ENCODE measurements around the gene PGA3.
"Not testable (repeated sequence)": the region's sequence is repeated elsewhere in the genome, so short reads cannot be mapped to it uniquely, and the experiment has no call there.

The PGA3 gene

DNA sequence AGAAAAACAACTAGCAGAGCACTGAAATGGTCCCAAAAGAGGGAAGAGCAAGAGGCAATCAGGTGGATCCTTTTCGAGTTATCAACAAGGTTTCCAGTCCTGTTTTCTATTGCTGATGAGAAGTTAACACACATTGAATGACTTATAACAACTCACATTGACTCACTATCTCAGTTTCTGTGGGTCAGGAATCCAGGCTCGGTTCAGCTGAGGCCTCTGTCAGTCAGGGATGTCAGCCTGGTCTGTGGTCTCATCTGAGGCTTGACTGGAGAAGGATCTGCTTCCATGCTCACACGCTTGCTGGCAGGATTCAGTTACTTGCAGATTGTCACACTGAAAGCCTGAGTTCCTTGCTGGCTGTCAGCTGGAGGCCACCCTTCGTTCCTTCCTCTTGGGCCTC is 15.0 kb downstream of the PGA3 start:
- not testable (repeated sequence) for H3K9ac ChIP-seq (ENCODE audit: insufficient read length); H3K9me3 ChIP-seq (ENCODE audit: low read depth, low read length); DNase-seq (ENCODE audit: low read depth, low spot score); H3K36me3 ChIP-seq (ENCODE audit: insufficient read depth, low read length); H3K27ac ChIP-seq; H3K4me3 ChIP-seq

DNA sequence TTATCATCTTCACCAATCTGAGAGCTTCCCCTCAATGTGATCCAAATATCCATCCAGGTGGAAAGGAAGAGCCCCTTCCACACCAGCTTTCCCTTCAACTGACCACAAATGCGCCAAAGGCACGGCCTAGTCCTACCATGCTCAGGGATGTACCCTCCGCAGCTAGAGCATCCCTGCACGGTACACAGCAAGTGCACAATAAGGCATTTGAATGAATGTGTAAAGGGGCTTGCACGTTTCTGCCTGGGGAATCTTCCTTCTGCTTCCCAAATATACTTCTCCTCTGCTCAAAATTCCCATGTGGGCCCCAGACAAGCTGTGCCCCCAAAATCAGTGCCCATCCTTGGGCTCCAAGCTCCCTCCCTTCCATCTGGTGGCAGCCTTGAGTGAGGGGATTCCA is 15.7 kb downstream of the PGA3 start:
- H3K9me3 ChIP-seq (ENCODE audit: low read depth, low read length); DNase-seq (ENCODE audit: low read depth, low spot score); H3K36me3 ChIP-seq (ENCODE audit: insufficient read depth, low read length); H3K4me3 ChIP-seq; H3K9ac ChIP-seq (ENCODE audit: insufficient read length); H3K27ac ChIP-seq: not testable (repeated sequence)

DNA sequence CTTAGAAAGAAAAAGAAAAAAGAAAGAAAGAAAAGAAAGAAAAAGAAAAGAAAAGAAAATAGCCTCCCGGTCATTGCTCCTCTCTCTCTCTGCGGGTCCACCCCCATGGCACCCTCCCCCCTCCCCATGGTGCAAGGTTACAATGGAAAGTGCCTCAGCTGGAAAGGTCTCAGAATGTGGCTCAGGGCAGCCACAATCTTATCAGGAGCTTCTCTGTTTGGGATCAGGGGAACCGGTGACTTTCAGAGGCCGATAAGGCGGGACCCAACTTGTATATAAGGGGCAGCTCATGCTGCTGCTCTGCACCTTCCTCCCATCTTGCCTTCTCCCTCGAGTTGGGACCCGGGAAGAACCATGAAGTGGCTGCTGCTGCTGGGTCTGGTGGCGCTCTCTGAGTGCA is 18.7 kb downstream of the PGA3 start, which contains the start of gene PGA4:
TSS of gene PGA4 (plus strand) at position 301 of the 400 bp plus-strand sequence. CDS start at position 355, 54 bp downstream.
- not testable (repeated sequence) for H3K9me3 ChIP-seq (ENCODE audit: low read depth, low read length); DNase-seq (ENCODE audit: low read depth, low spot score); H3K36me3 ChIP-seq (ENCODE audit: insufficient read depth, low read length); H3K9ac ChIP-seq (ENCODE audit: insufficient read length); H3K4me3 ChIP-seq; H3K27ac ChIP-seq

DNA sequence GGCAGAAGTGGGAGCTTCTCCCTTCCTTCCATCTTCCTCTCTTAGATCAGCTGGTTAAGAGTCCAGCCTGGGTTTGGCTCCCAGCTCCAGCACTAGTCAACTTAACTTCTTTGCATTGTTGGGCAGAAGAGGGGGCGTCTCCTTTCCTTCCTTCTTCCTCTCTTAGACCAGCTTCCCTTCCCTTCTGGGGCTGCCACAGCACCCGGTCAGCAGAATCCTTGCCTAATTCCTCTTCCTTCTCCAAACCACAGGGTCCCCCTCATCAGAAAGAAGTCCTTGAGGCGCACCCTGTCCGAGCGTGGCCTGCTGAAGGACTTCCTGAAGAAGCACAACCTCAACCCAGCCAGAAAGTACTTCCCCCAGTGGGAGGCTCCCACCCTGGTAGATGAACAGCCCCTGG is 19.4 kb downstream of the PGA3 start:
- not testable (repeated sequence) for H3K36me3 ChIP-seq (ENCODE audit: insufficient read depth, low read length); H3K9ac ChIP-seq (ENCODE audit: insufficient read length); H3K27ac ChIP-seq; DNase-seq (ENCODE audit: low read depth, low spot score); H3K4me3 ChIP-seq; H3K9me3 ChIP-seq (ENCODE audit: low read depth, low read length)

DNA sequence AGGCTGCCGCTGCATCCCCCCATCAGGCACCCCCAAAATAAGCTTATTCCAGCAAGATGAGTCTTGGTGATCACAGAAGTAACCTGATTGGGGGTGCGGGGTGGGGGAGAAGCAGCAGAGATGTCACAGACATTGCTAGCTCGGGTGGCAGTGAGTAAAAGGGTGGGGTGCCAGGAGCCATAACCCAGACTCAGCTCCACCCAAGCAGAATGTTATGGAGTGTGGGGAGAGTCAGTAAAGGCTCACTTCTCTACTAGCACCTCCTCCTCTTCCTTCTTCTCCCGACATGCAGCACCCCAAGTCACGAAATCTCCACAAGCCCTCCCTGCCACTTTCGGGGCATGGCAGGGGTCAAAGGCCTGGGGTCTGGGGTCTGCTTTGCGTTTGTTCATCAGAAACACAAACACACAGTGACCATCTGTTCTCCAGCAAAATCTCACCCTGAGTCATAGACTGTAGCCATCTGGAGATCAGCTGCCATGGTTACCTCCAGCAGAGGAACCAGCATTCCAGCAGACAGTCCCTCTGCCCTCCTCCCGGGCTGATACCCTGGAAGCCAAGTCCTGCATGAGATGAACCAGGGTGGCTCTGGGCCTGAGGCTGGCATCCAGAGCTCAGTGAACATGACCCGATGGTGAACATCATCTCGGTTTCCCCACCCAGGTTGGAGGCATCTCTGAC is 23.3 kb downstream of the PGA3 start:
- H3K9ac ChIP-seq (ENCODE audit: insufficient read length); H3K4me3 ChIP-seq; H3K27ac ChIP-seq; H3K36me3 ChIP-seq (ENCODE audit: insufficient read depth, low read length); DNase-seq (ENCODE audit: low read depth, low spot score); H3K9me3 ChIP-seq (ENCODE audit: low read depth, low read length): not testable (repeated sequence)

DNA sequence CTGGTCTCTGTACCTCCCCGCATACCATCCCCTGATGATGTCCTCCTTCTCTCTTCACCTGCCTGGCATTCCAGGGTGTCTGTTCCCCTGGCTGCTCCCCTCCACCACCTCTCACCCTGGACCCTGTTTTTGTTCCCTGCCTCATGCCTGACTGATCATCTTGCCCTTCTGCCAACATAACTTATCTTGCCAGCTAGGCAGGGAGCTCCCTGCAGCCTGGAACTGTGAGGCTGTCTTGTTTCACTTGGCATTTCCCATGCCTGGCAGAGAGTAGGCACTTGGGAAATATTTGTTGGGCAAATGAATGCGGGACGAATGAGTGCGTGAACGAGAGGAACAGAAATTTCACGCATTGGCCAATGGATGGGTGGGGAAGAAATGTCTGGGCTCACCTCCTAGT is 26.1 kb downstream of the PGA3 start:
- not testable (repeated sequence) for H3K27ac ChIP-seq; H3K4me3 ChIP-seq; DNase-seq (ENCODE audit: low read depth, low spot score); H3K9me3 ChIP-seq (ENCODE audit: low read depth, low read length); H3K36me3 ChIP-seq (ENCODE audit: insufficient read depth, low read length); H3K9ac ChIP-seq (ENCODE audit: insufficient read length)

DNA sequence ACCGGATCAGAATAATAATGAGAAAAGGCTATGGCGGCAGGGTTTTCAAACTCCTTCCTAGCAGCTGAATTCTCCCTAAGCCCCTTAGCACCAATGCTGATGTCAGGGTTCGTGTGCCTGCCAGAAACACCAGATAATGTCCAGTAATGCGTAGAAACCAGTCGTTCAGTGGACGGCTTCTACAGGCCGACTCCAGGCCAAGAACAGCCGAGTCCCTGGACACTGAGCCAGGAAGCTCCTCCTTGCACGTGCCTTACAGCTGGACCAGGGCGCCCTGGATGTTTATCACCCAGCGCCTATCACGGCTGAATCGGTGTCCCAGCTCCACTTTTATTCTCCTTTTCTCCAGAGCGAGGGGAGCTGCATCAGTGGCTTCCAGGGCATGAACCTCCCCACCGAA is 27.7 kb downstream of the PGA3 start:
- H3K4me3 ChIP-seq = not testable (repeated sequence)

DNA sequence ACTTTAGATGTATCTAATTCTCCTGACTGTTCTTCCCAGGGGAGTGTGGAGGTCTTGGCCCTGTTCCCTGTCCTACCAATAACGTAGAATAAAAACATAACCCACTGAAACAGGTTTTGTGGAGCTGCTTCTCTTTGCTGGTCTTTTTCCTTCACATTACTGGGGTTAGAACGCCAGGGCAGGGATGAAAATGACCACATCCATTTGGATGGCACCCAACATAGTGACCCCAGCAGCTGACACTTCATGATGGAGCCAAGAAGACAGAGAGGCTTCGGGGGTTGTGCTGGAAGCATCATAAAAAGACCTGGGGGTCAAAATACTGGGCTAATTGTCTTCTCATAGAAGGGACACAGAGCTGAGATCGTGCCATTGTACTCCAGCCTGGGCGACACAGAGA is 28.3 kb downstream of the PGA3 start:
- not testable (repeated sequence) for H3K4me3 ChIP-seq; H3K27ac ChIP-seq; H3K36me3 ChIP-seq (ENCODE audit: insufficient read depth, low read length); H3K9me3 ChIP-seq (ENCODE audit: low read depth, low read length); H3K9ac ChIP-seq (ENCODE audit: insufficient read length); DNase-seq (ENCODE audit: low read depth, low spot score)

More for the DNA sequence above, 27.7 kb downstream of the PGA3 start:
- H3K36me3 ChIP-seq (ENCODE audit: insufficient read depth, low read length); H3K9me3 ChIP-seq (ENCODE audit: low read depth, low read length); H3K9ac ChIP-seq (ENCODE audit: insufficient read length); DNase-seq (ENCODE audit: low read depth, low spot score); H3K27ac ChIP-seq: not testable (repeated sequence)

DNA sequence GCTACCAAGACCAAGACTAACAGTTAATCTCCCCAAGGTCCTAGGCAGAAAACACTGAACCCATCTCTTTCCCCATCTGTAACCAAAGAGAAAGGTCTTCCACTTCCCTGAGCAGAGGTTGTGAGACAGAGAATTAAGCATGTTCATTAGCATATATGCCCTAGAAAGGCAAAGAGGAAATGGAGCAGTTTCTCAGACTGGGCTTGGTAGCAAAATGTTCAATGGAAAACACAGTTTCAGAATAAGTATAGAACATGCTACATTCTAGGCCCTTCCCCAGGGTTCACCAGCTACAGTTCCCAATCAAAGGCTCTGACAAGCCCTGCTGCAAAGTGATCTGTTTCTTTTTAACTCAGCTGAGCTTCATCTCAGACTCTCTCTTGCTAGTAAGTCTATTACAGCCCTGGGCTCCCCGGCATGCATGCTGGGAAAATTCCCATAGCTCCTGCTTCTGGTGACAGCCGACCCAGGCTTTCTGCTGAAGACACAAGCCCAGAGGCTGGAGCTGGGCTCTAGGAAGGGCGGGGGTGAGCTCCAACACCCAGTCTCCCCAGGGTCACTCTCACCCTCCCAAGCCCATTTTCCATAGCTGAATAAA is 29.3 kb downstream of the PGA3 start:
- not testable (repeated sequence) for H3K4me3 ChIP-seq; H3K27ac ChIP-seq; H3K9me3 ChIP-seq (ENCODE audit: low read depth, low read length); H3K9ac ChIP-seq (ENCODE audit: insufficient read length); DNase-seq (ENCODE audit: low read depth, low spot score); H3K36me3 ChIP-seq (ENCODE audit: insufficient read depth, low read length)

DNA sequence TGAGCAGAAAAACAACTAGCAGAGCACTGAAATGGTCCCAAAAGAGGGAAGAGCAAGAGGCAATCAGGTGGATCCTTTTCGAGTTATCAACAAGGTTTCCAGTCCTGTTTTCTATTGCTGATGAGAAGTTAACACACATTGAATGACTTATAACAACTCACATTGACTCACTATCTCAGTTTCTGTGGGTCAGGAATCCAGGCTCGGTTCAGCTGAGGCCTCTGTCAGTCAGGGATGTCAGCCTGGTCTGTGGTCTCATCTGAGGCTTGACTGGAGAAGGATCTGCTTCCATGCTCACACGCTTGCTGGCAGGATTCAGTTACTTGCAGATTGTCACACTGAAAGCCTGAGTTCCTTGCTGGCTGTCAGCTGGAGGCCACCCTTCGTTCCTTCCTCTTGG is 33.8 kb downstream of the PGA3 start:
- not testable (repeated sequence) for H3K9me3 ChIP-seq (ENCODE audit: low read depth, low read length); H3K36me3 ChIP-seq (ENCODE audit: insufficient read depth, low read length); H3K27ac ChIP-seq; H3K9ac ChIP-seq (ENCODE audit: insufficient read length); DNase-seq (ENCODE audit: low read depth, low spot score); H3K4me3 ChIP-seq

DNA sequence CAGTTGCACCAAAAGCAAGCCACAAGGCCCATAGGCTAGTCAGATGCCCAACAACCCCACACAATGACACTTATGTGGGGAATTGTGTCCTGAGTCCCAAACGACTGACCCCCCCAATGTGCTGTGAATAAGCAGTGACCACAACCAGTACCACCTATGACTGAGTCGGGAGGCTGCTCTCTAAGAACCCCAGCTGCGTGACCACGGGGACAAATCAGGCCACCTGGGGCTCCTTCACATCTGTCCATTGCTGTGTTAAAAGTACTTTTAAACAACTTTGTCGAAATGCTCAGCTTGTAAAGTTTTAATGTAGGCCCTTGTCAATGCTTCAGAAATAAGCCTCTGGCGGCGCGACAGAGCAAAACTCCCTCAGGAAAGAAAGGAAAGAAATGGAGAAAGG is 37.0 kb downstream of the PGA3 start:
- not testable (repeated sequence) for H3K9ac ChIP-seq (ENCODE audit: insufficient read length); DNase-seq (ENCODE audit: low read depth, low spot score); H3K27ac ChIP-seq; H3K36me3 ChIP-seq (ENCODE audit: insufficient read depth, low read length); H3K4me3 ChIP-seq; H3K9me3 ChIP-seq (ENCODE audit: low read depth, low read length)

DNA sequence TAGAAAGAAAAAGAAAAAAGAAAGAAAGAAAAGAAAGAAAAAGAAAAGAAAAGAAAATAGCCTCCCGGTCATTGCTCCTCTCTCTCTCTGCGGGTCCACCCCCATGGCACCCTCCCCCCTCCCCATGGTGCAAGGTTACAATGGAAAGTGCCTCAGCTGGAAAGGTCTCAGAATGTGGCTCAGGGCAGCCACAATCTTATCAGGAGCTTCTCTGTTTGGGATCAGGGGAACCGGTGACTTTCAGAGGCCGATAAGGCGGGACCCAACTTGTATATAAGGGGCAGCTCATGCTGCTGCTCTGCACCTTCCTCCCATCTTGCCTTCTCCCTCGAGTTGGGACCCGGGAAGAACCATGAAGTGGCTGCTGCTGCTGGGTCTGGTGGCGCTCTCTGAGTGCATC is 37.6 kb downstream of the PGA3 start, which contains the start of gene PGA5:
TSS of gene PGA5 (plus strand) at position 301 of the 400 bp plus-strand sequence. CDS start at position 353, 52 bp downstream.
- not testable (repeated sequence) for H3K27ac ChIP-seq; H3K9ac ChIP-seq (ENCODE audit: insufficient read length); H3K36me3 ChIP-seq (ENCODE audit: insufficient read depth, low read length); H3K9me3 ChIP-seq (ENCODE audit: low read depth, low read length); DNase-seq (ENCODE audit: low read depth, low spot score); H3K4me3 ChIP-seq

DNA sequence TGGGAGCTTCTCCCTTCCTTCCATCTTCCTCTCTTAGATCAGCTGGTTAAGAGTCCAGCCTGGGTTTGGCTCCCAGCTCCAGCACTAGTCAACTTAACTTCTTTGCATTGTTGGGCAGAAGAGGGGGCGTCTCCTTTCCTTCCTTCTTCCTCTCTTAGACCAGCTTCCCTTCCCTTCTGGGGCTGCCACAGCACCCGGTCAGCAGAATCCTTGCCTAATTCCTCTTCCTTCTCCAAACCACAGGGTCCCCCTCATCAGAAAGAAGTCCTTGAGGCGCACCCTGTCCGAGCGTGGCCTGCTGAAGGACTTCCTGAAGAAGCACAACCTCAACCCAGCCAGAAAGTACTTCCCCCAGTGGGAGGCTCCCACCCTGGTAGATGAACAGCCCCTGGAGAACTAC is 38.2 kb downstream of the PGA3 start:
- DNase-seq (ENCODE audit: low read depth, low spot score); H3K27ac ChIP-seq; H3K9ac ChIP-seq (ENCODE audit: insufficient read length); H3K36me3 ChIP-seq (ENCODE audit: insufficient read depth, low read length); H3K4me3 ChIP-seq; H3K9me3 ChIP-seq (ENCODE audit: low read depth, low read length): not testable (repeated sequence)

DNA sequence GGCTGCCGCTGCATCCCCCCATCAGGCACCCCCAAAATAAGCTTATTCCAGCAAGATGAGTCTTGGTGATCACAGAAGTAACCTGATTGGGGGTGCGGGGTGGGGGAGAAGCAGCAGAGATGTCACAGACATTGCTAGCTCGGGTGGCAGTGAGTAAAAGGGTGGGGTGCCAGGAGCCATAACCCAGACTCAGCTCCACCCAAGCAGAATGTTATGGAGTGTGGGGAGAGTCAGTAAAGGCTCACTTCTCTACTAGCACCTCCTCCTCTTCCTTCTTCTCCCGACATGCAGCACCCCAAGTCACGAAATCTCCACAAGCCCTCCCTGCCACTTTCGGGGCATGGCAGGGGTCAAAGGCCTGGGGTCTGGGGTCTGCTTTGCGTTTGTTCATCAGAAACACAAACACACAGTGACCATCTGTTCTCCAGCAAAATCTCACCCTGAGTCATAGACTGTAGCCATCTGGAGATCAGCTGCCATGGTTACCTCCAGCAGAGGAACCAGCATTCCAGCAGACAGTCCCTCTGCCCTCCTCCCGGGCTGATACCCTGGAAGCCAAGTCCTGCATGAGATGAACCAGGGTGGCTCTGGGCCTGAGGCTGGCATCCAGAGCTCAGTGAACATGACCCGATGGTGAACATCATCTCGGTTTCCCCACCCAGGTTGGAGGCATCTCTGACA is 42.1 kb downstream of the PGA3 start:
- H3K4me3 ChIP-seq; DNase-seq (ENCODE audit: low read depth, low spot score); H3K9ac ChIP-seq (ENCODE audit: insufficient read length); H3K36me3 ChIP-seq (ENCODE audit: insufficient read depth, low read length); H3K27ac ChIP-seq; H3K9me3 ChIP-seq (ENCODE audit: low read depth, low read length): not testable (repeated sequence)

DNA sequence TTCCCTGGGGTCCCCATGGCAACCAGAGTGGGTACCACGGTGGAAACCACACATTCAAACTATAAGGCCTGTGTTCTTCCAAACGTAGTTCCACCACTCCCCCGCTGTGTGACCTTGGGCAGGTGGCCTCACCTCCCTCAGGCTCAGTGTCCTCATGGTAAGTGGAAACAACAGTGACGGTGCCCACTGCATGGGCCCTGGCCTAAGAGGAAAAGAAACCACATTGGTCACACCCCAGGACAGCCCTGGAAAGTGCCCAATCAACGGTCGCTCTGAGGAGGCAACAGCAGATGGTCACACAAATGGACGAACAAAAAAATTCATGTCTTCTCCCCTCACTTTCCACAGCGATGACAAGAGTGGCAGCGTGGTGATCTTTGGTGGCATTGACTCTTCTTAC is 44.8 kb downstream of the PGA3 start:
- not testable (repeated sequence) for H3K4me3 ChIP-seq; DNase-seq (ENCODE audit: low read depth, low spot score); H3K9me3 ChIP-seq (ENCODE audit: low read depth, low read length); H3K9ac ChIP-seq (ENCODE audit: insufficient read length); H3K27ac ChIP-seq; H3K36me3 ChIP-seq (ENCODE audit: insufficient read depth, low read length)

Data from SK-N-MC (cell line).